ENCODE measurements around the gene SLC35F6. TPM values are rescaled to one million over a fixed set of nuclear protein-coding genes. Genes with fewer than 3 reads are reported as not detected.
"Not testable (repeated sequence)": the region's sequence is repeated elsewhere in the genome, so short reads cannot be mapped to it uniquely, and the experiment has no call there.

SLC35F6 gene
- polyA plus RNA-seq, 4 donors, result 16.2 to 17.5 (median 16.6) TPM

- DNase-seq (ENCODE audit: low read depth in 4 of 4, low spot score in 2 of 4), result no peak
These were observed 34.8 kb upstream of the SLC35F6 start for GRCh38 chr2:26729311-26729710.

- DNase-seq (ENCODE audit: low read depth in 4 of 4, low spot score in 2 of 4), result no peak
These were observed 33.3 kb upstream of the SLC35F6 start for GRCh38 chr2:26730549-26731344.

- no peak for DNase-seq (ENCODE audit: low read depth in 4 of 4, low spot score in 2 of 4)
These were observed 32.4 kb upstream of the SLC35F6 start for GRCh38 chr2:26731714-26732113.

GRCh38 chr2:26732446-26732845 is 31.6 kb upstream of the SLC35F6 start:
- DNase-seq (ENCODE audit: low read depth in 4 of 4, low spot score in 2 of 4), result no peak

GRCh38 chr2:26733413-26733812 is 30.7 kb upstream of the SLC35F6 start:
- no peak for DNase-seq (ENCODE audit: low read depth in 4 of 4, low spot score in 2 of 4)

GRCh38 chr2:26735097-26735496 is 29.0 kb upstream of the SLC35F6 start:
- no peak for DNase-seq (ENCODE audit: low read depth in 4 of 4, low spot score in 2 of 4)

- no peak for DNase-seq (ENCODE audit: low read depth in 4 of 4, low spot score in 2 of 4)
These were observed 28.0 kb upstream of the SLC35F6 start for GRCh38 chr2:26735883-26736588.

- no peak for DNase-seq (ENCODE audit: low read depth in 4 of 4, low spot score in 2 of 4)
These were observed 26.9 kb upstream of the SLC35F6 start for GRCh38 chr2:26737221-26737620.

GRCh38 chr2:26738481-26738880 is 25.6 kb upstream of the SLC35F6 start:
- no peak for DNase-seq (ENCODE audit: low read depth in 4 of 4, low spot score in 2 of 4)

- no peak for DNase-seq (ENCODE audit: low read depth in 4 of 4, low spot score in 2 of 4)
These were observed 24.6 kb upstream of the SLC35F6 start for GRCh38 chr2:26739514-26739913.

GRCh38 chr2:26740346-26740745 is 23.7 kb upstream of the SLC35F6 start:
- DNase-seq (ENCODE audit: low read depth in 4 of 4, low spot score in 2 of 4), result no peak

GRCh38 chr2:26740890-26741302 is 23.2 kb upstream of the SLC35F6 start:
- no peak for DNase-seq (ENCODE audit: low read depth in 4 of 4, low spot score in 2 of 4)

- no peak for DNase-seq (ENCODE audit: low read depth in 4 of 4, low spot score in 2 of 4)
These were observed 21.9 kb upstream of the SLC35F6 start for GRCh38 chr2:26742048-26742770.

- DNase-seq (ENCODE audit: low read depth in 4 of 4, low spot score in 2 of 4), result no peak
These were observed 20.2 kb upstream of the SLC35F6 start for GRCh38 chr2:26743852-26744251.

GRCh38 chr2:26744953-26745352 is 19.1 kb upstream of the SLC35F6 start:
- no peak for DNase-seq (ENCODE audit: low read depth in 4 of 4, low spot score in 2 of 4)

- peak; percentile 39 to 78 (median 44) for DNase-seq (ENCODE audit: low read depth in 4 of 4, low spot score in 2 of 4)
These were observed 18.3 kb upstream of the SLC35F6 start for GRCh38 chr2:26745609-26746327.

GRCh38 chr2:26746934-26747333 is 17.1 kb upstream of the SLC35F6 start:
- DNase-seq (ENCODE audit: low read depth in 4 of 4, low spot score in 2 of 4), result no peak

GRCh38 chr2:26749787-26750420 is 14.2 kb upstream of the SLC35F6 start:
- not testable (repeated sequence) for DNase-seq (ENCODE audit: low read depth in 4 of 4, low spot score in 2 of 4)

GRCh38 chr2:26750467-26750866 is 13.6 kb upstream of the SLC35F6 start:
- DNase-seq (ENCODE audit: low read depth in 4 of 4, low spot score in 2 of 4), result not testable (repeated sequence)

- DNase-seq (ENCODE audit: low read depth in 4 of 4, low spot score in 2 of 4), result no peak
These were observed 11.4 kb upstream of the SLC35F6 start for GRCh38 chr2:26752656-26753055.

Data from left renal cortex interstitium (tissue), 4 donors.